HG03575 (cell line): Measurements from ENCODE around the gene SPRR2F.
"Not testable (repeated sequence)": the region's sequence is repeated elsewhere in the genome, so short reads cannot be mapped to it uniquely, and the experiment has no call there.

Source experiments
- ATAC-seq: cut with Tn5 transposase; IDR thresholded peaks from one replicate; pipeline ENCODE4 v1.9.1; 2021; ENCODE audit not compliant: unreplicated experiment, insufficient number of reproducible peaks, low FRiP score; ENCODE audit errors: extremely low read depth

Gene SPRR2F, protein sequence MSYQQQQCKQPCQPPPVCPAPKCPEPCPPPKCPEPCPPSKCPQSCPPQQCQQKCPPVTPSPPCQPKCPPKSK

DNA sequence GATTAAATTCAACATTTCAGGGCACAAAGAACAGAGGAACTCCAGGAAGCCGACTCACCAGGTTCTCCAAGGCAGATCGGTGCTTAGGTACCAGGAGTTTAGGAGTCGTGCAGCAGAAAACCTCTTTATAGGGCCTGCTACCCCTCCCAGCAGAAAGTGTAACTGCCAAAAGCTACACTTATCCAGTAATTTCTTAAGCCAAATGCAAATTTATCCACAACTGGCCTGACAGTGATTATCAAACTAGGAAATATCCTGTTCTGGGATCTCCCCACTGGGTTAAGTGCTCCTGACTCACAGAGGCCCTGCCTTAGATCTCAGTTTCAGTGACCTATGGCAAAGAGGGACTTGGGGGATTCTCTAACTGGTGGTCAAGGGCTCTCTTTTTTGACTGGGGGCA is at the start of gene SPRR2F:
Gene SPRR2F, minus strand, starts transcription at position 101 of the 400 bp plus-strand sequence. CDS start 783 bp downstream, outside the sequence.
- ATAC-seq = no peak

DNA sequence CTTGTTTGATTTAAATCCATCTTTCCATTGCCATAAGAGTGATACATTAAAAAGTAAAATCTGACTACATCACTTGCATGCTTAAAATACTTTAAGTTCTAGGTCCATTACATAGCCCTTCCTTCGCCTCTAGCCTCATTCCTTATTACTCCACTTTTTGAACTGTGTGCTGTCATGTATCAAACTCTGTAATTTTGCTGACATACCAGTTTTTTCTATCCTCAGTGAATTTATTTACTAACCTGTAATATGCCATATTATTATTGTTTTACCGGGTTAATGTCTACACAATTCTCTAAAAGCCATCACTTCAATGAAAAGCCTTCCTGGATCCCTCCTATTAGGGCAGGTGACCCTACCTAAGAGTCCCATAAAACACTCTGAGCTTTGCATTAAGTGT is 42.2 kb upstream of the SPRR2F start:
- no peak for ATAC-seq

DNA sequence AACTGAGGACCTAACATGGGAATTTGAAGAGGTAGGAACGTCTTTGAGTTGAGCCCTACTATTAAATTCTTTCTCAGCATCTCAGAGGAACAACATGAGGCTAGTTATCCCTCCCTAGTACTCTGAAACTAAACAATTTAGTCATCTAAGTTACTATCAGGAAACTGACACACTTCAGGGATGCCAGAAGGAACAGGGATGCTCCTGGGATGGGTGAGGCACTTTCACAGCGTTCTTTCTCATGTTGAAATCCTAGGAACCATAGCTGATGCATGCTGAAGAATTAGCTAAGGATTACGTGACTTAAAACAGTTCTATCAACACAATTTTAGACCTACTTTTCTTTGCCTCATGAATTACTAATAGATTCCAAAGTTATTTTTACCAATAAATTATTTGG is 39.2 kb upstream of the SPRR2F start:
- no peak for ATAC-seq

DNA sequence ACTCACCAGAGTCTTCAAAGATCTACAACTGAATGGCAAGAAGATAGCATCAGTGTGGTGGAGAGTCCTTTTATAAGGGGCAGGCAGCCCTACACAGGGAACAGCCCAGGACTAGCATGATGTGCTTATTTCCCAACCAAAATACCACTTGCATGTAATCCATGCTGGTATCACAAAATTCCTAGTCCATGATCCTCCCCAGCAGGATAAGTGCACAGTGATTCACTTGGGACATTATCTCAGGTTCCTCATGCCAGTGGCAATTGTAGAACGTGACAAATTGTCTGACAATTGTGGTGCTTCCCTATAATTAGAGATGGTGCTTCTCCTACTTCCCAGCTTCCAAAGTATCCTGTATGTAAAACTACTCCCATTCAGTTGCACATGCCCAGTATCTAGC is 37.5 kb upstream of the SPRR2F start, which contains the start of gene SPRR2G:
Gene SPRR2G, minus strand, starts transcription at position 45 of the 400 bp plus-strand sequence. CDS start 780 bp downstream, outside the sequence.
- no peak for ATAC-seq

DNA sequence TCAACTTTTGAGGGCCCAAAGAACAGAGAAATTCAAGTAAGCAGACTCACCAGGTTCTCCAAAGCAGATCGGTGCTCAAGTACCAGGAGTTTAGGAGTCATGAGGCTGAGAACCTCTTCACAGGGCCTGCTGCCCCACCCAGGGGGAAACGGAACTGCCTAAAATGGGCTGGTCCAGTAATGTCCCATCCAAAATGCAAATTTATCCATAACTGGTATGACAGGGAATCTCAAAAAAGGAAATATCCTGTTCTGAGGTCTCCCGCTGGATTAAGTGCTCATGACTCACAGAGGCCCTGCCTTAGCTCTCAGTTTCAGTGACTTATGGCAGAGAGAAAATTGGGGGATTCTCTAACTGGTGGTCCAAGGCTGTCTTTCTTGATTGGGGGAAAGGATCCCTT is 28.1 kb upstream of the SPRR2F start:
- ATAC-seq = no peak

DNA sequence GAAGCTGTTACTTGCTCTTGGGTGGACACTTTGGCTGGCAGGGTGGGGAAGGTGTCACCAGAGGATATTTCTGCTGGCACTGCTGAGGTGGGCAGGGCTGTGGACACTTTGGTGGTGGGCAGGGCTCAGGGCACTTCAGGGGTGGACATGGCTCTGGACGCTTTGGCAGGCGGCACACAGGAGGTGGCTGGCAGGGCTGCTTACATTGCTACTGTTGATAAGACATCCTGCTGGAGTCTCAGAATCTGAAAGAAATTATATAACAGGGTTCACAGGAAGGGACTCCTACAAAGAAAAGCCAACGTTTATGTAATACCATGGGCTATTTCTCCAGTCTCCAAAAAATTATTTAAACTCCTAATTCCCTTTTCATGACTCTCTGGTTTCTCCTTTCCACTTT is 27.2 kb upstream of the SPRR2F start:
- no peak for ATAC-seq

DNA sequence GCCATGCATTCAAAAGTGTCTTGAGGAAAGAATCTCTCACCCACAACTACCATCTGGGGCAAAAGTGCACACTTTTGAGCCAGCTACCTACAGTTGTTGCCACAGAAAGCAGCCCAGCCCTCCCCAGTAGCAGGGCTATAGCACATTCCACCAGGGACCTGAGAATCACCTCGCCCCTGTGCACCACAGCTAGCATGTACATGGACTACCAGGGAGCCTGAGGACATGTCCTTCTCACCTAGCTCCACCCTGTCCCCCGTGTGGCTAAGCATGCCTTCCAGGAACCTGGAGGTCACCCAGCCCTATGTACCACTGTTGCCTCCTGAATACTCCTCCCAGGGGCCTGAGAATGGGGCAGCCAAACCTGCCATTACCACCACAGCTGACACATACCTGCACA is 20.4 kb upstream of the SPRR2F start:
- no peak for ATAC-seq

DNA sequence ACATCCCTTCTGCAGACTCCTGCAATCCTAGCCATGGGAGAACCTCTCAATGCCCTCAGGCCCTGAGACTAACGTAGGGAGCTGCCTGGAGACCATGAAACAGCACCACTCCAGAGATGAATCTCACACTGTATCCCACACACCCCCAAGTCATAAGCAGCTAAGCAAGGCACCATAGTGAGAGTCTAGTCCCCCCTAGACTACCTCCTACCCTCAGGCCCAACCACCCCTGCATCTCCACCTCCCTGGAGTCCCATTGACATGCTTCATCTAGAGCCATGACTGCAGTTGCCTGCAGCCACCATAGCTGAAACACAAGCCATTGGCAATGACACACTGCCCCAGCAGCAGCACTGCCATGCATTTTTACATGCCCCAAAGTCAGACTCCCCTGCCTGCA is 20.0 kb upstream of the SPRR2F start:
- no peak for ATAC-seq

DNA sequence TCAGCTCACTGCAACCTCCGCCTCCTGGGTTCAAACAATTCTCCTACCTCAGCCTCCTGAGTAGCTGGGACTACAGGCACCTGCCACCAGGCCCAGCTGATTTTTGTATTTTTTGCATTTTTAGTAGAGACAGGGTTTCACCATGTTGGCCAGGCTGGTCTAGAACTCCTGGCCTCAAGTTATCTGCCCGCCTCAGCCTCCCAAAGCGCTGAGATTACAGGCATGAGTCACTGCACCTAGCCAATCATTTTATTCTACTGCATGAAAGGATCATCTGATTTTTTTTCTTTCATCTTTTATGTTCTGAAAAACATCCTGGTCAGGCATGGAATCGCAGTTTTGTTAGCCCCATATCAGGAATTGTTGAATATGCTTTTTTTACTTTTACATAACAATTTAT is 15.4 kb upstream of the SPRR2F start:
- not testable (repeated sequence) for ATAC-seq

DNA sequence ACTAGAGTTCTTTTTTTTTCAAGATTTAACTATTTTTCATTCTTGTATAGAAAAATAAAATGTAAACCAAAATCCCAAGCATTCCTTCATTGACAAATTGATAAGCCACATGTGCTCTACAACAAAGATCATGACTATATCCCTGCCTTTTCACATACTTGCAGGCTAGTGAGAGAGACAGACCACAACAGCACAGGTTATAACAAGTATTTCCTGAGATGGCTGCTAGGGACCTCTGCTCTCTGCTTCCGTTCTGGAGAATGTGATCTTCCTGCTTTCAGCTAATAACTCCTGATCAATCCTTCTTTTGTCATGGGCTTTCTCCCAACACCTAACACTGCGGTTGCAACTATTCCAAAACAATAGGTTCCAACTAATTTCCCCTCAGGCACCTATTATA is 14.0 kb upstream of the SPRR2F start:
- no peak for ATAC-seq

DNA sequence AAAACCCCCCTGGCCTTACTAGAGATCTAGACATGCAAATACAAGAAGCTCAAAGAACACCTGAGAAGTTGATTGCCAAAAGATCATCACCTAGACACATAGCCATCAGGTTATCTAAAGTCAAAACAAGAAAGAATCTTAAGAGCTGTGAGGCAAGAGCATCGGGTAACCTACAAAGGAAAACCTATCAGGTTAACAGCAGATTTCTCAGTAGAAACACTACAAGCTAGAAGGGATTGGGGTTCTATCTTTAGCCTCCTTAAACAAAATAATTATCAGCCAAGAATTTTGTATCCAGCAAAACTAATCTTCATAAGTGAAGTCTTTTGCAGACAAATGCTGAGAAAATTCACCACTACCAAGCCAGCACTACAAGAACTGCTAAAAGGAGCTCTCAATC is 12.2 kb upstream of the SPRR2F start:
- no peak for ATAC-seq

DNA sequence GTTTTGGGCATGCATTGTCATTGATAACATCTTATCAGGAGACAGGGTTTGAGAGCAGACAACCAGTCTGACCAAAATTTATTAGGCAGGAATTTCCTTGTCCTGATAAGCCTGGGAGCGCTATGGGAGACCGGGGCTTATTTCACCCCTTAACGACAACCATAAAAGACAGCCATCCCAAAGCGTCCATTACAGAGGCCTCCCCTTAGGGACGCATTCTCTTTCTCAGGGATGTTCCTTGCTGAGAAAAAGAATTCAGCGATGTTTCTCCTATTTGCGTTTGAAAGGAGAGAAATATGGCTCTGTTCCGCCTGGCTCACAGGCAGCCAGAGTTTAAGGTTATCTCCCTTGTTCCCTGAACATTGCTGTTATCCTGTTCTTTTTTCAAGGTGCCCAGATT is 10.5 kb upstream of the SPRR2F start:
- ATAC-seq = not testable (repeated sequence)

DNA sequence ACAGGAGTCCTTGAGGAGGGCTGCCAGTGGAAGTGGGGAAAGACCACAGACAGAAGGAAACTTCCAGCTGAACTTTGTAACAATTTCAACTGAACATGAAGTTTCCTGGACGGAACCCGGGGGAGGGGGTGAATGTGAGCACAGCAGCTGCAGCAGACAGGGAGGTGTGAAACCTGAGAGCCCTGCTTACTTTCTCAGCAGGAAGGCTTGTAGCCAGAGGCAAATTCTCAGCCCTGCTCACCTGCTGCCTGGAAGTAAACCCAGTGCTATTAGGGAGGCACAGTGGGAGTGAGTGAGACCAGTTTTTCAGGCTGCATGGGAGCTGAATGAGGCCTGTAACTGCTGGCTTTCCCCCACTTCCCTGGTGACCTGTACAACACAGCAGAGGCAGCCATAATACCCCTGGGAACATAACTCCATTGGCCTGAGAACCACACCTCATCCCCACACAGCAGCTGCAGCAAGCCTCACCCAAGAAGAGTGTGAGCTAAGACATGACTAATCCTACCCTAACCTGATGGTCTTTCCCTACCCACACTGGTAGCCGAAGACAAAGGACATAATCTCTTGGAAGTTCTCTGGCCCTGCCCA is 9.6 kb upstream of the SPRR2F start:
- no peak for ATAC-seq

DNA sequence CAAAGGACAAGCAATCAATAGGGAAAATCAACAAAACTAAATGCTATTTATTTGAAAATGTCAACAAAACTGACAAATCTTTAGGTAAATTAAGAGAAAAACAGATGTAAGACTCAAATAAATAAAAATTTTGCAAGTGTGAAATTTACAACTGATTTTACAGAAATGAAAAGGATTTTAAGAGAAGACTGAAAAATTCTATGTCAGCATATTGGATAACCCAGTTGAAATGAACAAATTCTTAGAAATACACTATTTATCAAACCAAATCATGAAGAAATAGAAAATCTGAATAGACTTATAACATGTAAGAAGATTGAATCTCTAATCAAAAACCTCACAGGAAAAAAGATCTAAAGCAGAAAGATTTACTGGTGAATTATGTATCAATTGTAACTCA is 7.6 kb upstream of the SPRR2F start:
- ATAC-seq = no peak

DNA sequence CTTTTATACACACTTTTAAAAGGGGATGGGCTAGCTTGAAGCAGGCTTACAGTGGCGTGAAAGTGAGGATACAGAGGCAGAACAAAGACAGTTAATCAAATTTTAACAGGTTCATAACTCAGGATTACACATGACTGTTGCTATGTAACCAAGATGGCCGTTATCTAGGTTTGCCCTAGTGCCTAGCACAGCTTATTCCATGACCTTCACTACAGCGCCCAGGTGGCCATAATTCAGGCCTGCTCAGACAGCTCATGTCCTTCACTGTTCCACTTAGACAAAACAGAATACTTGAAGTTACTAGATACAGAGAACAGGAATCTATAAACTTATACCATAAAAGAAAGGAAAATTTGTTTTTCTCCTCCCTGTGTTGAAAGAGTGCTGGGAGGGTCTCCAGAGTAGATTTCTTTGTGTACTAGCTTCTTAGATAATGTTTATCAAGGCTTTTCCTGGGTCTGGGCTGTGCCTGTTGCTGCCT is 6.2 kb upstream of the SPRR2F start:
- ATAC-seq = no peak

DNA sequence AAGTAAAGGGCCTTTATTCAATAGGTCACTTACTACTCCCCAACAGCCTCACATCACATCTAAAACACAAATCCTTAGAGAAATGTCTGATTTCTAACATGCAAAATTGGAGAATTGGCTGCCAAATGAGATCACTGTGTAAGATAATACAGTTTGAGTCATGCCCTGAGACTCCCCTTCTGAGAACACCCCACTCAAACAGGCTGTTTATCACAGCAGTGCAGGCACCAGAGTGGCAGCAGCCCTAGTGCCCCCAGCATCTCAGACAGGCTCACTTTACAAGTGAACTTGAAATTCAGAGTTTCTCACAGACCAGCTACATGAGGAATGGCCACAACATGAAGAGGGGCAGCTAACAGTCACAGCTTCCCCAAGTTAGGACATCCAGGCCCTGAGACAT is 1.9 kb upstream of the SPRR2F start:
- not testable (repeated sequence) for ATAC-seq

DNA sequence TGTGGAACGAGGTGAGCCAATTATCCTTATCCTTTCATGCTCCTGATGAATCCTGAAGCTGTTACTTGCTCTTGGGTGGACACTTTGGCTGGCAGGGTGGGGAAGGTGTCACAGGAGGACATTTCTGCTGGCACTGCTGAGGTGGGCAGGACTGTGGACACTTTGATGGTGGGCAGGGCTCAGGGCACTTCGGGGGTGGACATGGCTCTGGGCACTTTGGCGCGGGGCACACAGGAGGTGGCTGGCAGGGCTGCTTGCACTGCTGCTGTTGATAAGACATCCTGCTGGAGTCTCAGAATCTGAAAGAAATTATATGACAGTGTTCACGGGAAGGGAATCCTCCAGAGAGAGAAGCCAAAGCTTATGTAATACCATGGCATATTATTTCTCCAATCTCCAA is 862 bp downstream of the SPRR2F start:
- not testable (repeated sequence) for ATAC-seq

DNA sequence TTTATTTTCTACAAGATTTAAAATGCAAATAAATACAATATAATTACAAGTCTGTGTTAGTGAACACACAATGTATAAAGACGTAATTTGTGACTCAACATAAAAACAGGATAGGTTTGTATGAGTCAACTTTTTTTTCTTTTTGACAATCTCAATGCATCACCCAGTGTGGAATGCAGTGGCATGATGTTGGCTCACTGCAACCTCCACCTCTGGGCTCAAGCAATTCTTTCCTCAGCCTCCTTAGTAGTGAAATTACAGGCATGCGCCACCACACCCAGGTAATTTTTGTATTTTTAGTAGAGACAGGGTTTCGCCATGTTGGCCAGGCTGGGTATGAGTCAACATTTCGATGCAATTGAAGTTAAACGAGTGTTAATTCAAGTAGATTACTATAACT is 13.1 kb downstream of the SPRR2F start:
- ATAC-seq = no peak

DNA sequence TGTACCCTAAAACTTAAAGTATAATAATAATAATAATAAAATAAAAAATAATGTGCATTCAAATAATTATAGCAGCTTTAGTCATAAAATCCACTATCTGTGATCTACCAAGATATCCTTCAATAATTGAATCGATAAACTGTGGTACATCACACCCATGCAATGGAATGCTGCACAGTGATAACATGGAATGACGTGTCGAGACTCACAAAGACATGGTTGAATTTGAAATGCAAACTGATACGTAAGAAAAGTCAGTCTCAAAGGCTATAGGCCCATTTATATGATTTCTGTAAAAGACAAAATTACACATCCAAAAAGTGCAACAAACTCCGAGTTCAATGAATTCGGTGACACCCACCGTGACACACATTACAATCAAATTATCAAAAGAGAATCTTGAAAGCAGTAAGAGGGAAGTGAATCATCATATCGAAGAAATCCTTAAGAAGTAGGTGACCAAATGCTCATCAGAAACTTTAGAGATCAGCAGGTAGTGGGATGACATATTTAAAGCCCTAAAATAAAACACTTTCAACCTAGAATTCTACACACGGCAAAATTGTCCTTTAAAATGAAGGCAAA is 13.8 kb downstream of the SPRR2F start:
- ATAC-seq = no peak

DNA sequence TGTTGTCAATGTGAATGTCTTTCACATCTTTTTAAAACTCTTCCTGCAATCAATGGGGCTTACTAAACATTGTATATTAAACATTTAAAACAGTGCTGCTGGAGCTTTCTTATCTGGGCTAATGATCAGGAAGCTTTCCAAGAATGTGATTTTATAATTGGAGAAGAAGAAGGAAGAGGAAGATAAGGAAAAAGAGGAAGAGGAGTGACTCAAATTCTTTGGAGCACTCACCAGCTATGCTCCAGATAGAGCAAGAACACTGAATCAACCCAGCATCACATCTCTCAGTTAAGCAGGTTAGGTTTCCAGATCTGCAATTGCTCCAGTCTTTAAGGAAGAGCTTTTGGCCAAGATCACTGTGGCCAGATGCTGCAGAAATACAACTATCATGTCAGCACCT is 17.6 kb downstream of the SPRR2F start:
- no peak for ATAC-seq

DNA sequence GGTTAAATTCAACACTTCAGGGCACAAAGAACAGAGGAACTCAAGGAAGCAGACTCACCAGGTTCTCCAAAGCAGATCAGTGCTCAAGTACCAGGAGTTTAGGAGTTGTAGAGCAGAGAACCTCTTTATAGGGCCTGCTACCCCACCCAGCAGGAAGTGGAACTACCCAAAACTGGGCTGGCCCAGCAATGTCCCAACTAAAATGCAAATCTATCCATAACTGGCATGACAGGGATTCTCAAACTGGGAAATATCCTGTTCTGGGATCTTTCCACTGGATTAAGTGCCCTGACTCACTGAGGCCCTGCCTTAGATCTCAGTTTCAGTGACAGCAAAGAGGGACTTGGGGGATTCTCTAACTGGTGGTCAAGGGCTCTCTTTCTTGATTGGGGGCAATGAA is 18.9 kb downstream of the SPRR2F start, which contains the start of gene SPRR2E:
Gene SPRR2E, minus strand, starts transcription at position 101 of the 400 bp plus-strand sequence. CDS start 775 bp downstream, outside the sequence.
- no peak for ATAC-seq
